Stimulated activated naive CD8-positive, alpha-beta T cell treated with anti-CD3 and anti-CD28 coated beads, Interleukin-15, Interleukin-2, amounts not matched to agents 100 ng/mL and 50 ng/mL, for 24 hours (primary cell): ENCODE data around the gene MOB3A.

ENCODE experiments used
- H3K27ac Mint-ChIP-seq: one replicate; pipeline ENCODE4 v1.8.0; 2021; ENCODE audit warnings: mild to moderate bottlenecking, mixed read lengths
- H3K27me3 Mint-ChIP-seq: one replicate; pipeline ENCODE4 v1.8.0; 2021; ENCODE audit warnings: mixed read lengths
- H3K36me3 Mint-ChIP-seq: one replicate; pipeline ENCODE4 v1.8.0; 2021; ENCODE audit warnings: low read depth, mixed read lengths
- H3K4me1 Mint-ChIP-seq: one replicate; pipeline ENCODE4 v1.8.0; 2021; ENCODE audit warnings: low read depth, mixed read lengths
- H3K4me3 Mint-ChIP-seq: one replicate; pipeline ENCODE4 v1.8.0; 2021; ENCODE audit warnings: mild to moderate bottlenecking, mixed read lengths
- H3K9me3 Mint-ChIP-seq: one replicate; pipeline ENCODE4 v1.8.0; 2021; ENCODE audit warnings: mixed read lengths

MOB3A gene

DNA sequence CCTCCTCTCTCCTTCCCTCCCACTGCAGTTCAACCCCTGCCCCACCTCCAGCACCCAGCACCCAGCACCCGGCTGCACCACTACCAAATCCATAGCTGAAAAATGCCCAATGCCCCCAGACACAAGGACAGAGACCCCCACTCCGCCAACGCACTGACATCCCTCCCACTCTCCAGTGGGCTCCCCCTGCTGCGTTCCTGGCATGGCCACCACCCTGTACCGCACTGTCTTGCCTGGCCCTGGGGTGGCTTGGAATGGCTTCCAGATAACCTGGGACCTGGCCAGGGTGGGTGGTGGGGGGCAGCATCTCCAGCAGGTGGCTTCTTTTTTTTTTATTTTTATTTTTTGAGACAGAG, 39.3 kb downstream of the MOB3A start:
- H3K27me3 Mint-ChIP-seq, result no peaks in the 10 kb centered on the region
- H3K27ac Mint-ChIP-seq, result no peak overlapping the region
- H3K36me3 Mint-ChIP-seq, result no peaks in the 10 kb centered on the region
- H3K4me1 Mint-ChIP-seq, result peaks cover 65% of the 10 kb centered on the region
- no peak overlapping the region for H3K4me3 Mint-ChIP-seq
- H3K9me3 Mint-ChIP-seq, result no peaks in the 10 kb centered on the region

DNA sequence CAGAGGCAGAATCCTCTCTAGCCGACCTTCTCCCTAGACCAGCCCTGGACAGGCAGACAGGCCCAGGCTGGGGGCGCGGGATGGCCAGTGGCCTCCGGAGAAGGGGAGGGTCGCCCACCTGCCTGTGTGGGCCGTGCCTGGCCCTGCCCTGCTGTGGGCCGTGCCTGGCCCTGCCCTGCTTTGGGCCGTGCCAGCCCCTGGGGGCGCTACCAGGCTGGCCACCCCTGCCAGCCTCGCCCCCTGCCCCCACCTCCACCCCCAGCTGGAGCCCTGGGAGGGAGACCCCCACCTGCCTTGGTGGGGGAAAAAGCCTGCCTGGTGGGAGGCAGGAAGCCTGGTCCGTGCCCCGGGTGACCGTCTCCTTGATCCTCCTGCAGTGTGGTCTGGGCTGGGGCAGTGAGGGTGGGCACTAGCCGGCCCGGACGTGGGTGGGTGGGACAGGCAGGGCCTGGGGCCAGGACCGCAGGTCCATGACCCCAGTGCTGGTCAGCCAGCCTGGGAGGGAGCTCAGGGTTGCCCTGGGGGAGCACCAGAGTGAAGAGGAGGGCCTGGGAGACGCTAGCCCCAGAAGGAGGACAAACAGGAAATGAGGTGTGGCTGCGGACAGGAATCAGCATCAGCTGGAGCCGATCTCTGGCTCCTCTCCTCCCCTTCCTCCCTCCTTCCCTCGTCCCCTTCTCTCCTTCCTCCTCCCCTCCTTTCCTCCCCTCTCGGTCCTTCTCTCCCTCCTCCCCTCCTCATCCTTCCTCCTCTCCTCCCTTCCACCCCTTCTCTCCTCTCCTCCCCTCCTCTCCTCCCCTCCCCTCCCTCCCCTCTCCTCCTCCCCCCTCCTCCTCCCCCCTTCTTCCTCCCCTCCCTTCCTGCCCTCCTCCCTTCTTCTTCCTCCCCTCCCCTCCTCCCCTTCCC, 39.9 kb downstream of the MOB3A start:
- no peaks in the 10 kb centered on the region for H3K27me3 Mint-ChIP-seq
- peak overlapping the region; percentile 78 for H3K27ac Mint-ChIP-seq
- peaks cover 70% of the 10 kb centered on the region for H3K4me1 Mint-ChIP-seq
- H3K4me3 Mint-ChIP-seq, result peak overlapping the region; percentile 52
- H3K9me3 Mint-ChIP-seq, result no peaks in the 10 kb centered on the region
- no peaks in the 10 kb centered on the region for H3K36me3 Mint-ChIP-seq

DNA sequence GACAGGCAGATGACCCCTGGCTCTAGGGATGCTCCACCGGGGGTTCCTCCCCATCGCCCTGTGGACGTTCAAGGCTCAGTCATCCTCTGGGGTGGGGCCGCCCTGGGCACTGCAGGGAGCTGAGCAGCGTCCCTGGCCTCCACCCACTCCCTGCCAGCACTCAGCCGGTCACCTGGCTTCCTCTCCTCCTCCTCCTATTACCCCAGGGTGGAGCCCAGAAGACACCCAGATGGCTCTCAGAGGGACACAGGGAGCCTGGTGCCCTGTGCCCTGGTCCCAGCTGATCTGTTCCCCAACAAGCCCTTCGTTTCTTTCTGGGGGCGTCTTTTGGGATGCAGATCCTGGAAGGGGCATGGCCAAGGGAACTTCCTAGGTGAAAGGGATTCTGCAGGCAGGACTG, 41.4 kb downstream of the MOB3A start:
- Mint-ChIP-seq H3K27ac (no peak overlapping the region), H3K36me3 (no peaks in the 10 kb centered on the region), H3K4me3 (no peak overlapping the region), H3K27me3 (no peaks in the 10 kb centered on the region), H3K4me1 (peaks cover 60% of the 10 kb centered on the region), H3K9me3 (no peaks in the 10 kb centered on the region)

DNA sequence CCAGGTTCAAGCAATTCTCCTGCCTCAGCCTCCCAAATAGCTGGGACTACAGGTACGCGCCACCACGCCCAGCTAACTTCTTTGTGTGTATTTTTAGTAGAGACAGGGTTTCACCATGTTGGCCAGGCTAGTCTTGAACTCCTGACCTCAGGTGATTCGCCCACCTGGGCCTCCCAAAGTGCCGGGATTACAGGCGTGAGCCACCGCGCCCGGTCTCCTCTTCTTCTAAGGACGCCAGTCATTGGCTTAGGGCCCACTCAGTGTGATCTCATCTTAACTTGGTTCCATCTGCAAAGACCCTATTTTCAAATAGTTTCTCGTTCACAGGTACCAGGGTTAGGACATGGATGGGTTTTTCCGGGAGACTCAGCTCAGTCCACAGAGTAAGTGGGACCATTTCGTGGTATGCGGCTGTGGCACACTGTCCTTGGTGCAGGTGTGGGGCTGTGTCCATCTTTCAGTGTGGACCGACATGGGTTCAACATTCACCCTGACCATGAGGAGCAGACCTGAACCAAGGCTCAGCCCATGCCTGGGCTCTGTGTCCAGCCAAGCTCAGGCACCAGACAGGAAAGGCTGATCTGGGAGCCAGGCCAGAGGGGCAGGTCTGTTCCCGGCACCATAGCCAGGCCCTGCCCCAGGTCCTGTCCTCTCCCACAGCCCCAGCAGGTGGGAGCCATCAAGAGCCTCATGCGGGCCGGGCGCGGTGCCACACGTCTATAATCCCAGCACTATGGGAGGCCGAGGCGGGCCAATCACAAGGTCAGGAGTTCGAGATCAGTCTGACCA, 42.3 kb downstream of the MOB3A start:
- H3K27ac Mint-ChIP-seq, result no peak overlapping the region
- H3K27me3 Mint-ChIP-seq, result no peaks in the 10 kb centered on the region
- H3K9me3 Mint-ChIP-seq, result no peaks in the 10 kb centered on the region
- H3K4me3 Mint-ChIP-seq, result no peak overlapping the region
- no peaks in the 10 kb centered on the region for H3K36me3 Mint-ChIP-seq
- H3K4me1 Mint-ChIP-seq, result peaks cover 66% of the 10 kb centered on the region

DNA sequence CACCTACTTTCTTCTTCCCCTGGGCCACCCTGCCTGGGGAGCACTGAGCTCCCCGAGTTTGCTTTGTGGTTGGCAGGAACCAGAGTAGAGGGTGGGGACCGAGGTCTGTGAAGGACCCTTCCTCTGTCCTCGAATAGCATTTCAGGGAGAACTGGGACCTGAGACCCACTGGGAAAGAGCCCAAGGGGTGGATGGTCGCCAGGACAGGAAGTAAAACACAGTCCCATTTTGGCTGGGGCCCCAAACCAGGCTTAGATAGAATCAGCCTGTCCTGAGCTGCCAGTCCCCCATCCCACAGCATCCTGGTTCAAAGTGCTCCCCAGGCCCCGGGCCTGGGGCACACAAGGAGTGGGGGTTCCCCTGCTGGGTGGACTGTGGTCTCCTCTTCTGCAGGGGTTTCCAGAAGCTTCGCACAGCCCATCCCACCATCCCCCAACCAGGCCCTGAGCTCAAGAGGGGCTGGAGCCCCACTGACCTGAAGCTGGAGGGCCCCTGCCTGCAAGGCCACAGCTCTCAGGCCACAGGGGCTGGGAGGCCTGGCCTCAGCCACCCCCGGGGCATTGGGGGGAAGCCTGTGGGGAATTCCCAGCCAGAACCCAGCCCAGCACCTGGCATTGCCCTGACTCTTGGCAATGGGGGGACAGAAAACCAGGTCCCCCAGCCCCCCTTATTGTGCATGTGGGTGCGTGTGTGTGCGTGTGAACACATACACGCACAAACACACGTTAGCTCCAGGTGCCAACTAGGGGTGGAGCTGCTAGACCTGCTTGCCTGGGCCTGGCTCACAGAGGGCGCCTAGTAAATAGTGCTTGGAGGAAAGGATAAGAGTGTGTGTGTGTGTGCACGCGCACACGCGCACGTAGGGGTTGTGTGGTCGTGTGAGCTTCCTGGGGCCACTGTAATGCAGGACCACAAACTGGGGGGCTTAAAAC, 44.1 kb downstream of the MOB3A start:
- peak overlapping the region; percentile 90 for H3K27ac Mint-ChIP-seq
- peak overlapping the region; percentile 73 for H3K4me3 Mint-ChIP-seq
- no peaks in the 10 kb centered on the region for H3K9me3 Mint-ChIP-seq
- H3K27me3 Mint-ChIP-seq, result no peaks in the 10 kb centered on the region
- peaks cover 64% of the 10 kb centered on the region for H3K4me1 Mint-ChIP-seq
- no peaks in the 10 kb centered on the region for H3K36me3 Mint-ChIP-seq

DNA sequence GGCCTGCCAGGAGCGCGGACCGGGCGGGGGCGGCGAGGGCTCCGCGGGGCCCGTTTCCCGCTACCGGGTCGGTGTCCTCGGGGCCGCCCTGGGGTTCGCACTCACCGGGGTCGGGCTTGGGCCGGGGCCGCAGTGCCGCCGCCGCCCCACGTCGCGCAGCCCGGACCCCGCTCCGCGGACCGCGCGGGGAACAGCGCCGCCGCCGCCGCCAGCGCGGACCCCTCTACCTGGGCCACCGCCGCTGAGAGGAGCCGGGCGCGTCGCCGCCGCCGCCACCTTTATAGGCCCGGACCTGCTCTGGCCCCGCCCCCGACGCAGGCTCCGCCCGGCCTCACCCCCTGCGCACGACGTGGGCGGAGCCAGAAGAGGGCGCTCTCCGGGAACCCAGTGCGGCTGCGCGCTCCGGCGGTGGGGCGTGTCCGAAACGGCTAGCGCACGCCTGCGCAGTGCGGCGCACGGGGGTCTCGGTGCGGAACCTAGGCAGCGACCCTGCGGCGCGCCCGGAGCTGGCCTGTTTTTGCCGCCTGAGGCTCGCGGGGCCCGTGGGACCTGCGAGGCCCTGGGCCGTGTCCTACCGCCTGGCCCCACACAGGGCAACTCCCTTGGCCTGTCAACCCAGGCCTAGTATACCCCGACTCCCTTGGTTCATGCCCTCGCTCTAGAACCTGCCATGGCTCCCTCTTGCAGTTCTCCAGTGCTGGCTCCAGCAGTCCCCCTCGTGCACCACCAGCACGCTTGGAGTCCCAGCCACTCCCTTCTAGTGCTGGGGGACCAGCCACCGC, 44.9 kb downstream of the MOB3A start, which contains the start of gene MKNK2:
MKNK2 (minus strand) TSS at position 254 of the 782 bp plus-strand sequence. CDS start 393 bp downstream, outside the sequence.
- Mint-ChIP-seq H3K27me3 (no peaks in the 10 kb centered on the region), H3K4me1 (peaks cover 61% of the 10 kb centered on the region), H3K4me3 (peak within 1 kb of the TSS; percentile 84), H3K27ac (peak within 1 kb of the TSS; percentile 90), H3K9me3 (no peaks in the 10 kb centered on the region), H3K36me3 (no peaks in the 10 kb centered on the region)

DNA sequence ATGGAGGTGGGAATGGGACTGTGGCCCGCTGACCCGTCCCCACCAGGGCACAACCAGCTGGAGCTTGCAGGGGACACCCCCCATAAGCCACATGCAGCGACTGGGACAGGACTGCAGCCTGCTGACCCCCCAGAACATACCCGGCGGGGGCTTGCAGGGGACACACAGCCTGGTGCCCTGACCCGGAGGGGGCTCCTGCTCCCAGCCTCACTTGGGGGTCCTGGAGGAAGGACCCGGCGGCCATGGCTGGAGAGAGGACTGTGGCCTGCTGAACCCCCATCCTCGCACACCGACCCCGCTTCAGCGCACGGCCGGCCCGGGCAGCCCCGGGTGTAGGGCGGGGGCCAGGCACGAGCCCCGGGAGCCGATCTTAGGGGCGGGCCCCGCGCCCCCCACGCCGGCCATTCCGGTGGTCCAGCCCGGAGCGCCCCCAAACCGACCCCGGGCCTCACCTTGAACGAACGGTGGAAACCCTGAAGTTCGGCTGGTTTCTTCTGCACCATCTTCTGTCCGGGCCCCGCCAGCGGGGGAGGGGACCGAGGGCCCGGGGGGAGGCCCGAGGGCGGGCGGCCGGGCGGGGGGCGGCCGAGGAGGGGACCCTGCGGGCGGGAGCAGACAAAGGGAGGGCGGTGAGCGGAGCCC, 45.7 kb downstream of the MOB3A start:
- Mint-ChIP-seq H3K4me1 (peaks cover 56% of the 10 kb centered on the region), H3K27ac (no peak overlapping the region), H3K27me3 (no peaks in the 10 kb centered on the region)

DNA sequence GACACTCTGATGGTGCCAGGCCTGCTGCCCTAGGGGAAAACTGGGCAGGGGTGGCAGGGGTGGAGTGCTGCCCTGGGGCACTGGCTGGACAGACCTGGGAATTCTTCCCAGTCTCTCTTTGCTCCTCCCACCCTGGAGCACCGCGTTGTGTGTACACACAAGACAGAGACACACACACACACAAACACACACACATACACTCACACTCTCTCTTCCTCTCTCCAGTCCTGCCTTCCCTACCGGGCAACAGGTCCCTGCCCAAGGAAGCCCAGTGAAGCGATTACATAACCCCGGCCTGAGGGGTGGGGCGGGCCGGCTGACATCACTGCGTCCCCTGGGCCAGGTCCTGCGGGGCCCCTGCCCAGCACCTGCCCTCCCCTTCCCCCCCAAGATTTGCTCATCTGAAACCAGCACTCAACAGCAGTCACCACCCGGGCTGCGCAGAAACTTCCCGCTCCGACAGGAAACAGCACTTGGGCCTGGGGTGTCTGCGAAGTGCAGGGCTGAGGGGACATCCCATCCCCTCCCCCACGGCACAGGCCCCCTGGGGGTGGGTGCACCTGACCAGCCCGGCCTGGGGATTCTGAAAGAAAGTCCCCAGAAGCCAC, 46.3 kb downstream of the MOB3A start:
- Mint-ChIP-seq H3K9me3 (no peaks in the 10 kb centered on the region), H3K4me3 (peak overlapping the region; percentile 84), H3K27ac (peak overlapping the region; percentile 72), H3K27me3 (no peaks in the 10 kb centered on the region), H3K4me1 (peaks cover 52% of the 10 kb centered on the region), H3K36me3 (no peaks in the 10 kb centered on the region)

More for the DNA sequence above, 45.7 kb downstream of the MOB3A start:
- Mint-ChIP-seq H3K36me3 (no peaks in the 10 kb centered on the region), H3K9me3 (no peaks in the 10 kb centered on the region), H3K4me3 (peak overlapping the region; percentile 84)

DNA sequence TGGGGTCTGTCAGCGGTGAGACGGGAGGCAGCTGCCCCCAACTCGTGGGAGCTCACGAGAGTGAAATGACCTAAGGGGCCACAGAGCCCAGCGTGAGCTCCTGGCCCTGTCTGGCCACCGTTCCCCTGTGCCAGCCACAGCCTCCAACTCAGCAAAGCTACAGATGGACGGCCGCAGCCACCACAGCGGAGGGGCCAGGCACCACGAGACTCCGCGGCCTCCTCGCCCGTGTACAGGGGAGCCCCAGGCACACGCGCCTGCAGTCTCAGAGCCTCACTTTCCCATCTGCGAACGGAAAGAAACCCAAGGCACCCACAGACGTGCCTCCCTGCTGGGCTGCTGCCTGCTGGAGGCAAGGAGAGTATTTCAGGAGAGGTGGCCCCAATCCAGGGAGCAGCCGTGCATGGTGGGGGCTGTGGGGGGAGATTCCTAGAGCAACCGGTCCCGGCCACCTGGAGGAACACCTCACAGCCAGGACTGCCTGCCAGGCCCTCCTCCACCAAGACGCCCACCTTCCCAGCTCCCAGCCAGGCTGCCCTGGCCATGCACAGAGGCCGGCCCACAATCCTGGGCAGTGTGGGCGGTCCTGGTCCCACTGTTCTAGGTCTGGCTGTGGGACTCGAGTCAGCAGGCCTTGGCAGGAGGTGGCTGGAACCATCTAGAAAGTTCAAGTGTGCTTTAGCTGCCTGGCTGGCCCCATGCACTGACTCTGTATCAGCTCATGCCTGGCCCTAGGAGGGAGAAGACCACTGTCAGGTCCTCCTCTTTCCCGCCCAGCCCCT, 47.0 kb downstream of the MOB3A start:
- no peaks in the 10 kb centered on the region for H3K27me3 Mint-ChIP-seq
- H3K9me3 Mint-ChIP-seq, result no peaks in the 10 kb centered on the region
- no peak overlapping the region for H3K27ac Mint-ChIP-seq
- peak overlapping the region; percentile 84 for H3K4me3 Mint-ChIP-seq
- no peaks in the 10 kb centered on the region for H3K36me3 Mint-ChIP-seq
- peaks cover 50% of the 10 kb centered on the region for H3K4me1 Mint-ChIP-seq

DNA sequence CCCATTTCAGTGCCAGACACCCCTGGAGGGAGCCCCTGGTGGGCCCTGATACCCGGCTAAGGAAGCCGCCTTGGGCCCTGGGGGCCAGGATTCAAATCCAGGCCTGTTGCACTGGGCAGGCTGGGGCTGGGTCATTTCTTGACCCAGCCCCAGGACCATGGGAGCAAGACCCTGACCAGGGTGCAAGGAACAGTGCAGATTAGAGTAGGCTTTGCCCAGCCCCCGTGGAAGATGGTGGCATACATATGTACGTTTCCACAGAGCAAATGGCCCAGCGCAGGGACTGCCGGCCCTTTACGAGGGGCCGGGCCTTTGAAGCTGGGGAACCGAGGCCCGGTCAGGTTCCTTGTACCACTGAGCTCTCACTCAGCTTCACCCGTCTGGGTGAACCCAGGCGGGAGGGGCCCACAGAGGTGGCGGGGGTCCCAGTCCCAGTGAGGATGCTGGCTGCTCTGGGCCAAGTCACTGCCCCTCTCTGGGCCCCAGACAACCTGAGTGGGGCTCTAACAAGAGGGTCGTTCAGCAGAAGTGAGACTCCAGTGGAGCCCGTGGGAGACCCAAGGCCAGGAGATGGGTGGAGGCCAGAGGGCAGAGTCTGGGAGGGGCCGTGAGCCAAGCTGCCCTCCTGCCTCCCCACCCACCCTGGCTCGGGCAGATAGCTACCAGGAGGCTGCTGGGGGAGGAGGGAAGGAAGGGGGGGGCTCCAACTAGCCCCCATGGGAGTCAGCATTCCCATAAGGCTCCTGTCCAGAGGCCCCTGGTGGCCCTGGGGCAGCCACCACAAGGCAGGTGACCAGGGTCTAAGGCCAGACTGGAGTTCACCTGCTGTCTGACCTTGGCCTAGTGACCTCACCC, 47.8 kb downstream of the MOB3A start:
- no peak overlapping the region for H3K27ac Mint-ChIP-seq

DNA sequence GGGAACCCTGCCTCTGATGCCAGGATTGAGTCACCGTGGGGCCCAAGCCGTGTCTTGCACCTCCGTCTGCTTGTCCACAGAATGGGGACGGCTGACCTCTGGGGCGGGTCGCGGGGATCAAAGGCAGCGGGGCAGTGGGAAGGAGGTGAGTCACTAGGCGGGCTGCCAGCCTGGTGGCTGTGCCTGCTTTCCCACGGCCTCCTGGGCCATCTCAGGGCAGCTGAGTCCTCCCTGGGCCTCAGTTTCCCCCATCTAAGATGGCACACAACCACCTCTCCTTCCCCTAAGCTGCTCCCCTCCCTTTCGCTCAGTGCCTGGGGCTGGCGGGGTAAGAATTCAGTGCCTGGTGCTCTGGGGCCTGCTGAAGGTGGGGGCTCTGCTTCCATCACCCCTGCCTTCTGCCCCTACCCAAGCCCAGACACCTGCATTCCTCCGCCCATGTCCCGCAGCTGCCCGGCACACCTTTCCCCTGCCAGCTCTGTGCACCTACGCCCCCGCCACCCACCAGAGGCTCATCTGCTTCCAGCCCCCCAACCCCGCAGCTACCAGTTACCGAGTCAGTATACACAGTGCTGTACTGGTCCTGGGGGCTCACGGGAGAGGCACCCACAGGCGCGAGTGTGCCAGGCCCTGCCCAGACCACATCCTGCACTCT, 48.5 kb downstream of the MOB3A start:
- no peaks in the 10 kb centered on the region for H3K27me3 Mint-ChIP-seq
- no peaks in the 10 kb centered on the region for H3K9me3 Mint-ChIP-seq
- H3K4me1 Mint-ChIP-seq, result peaks cover 49% of the 10 kb centered on the region
- H3K4me3 Mint-ChIP-seq, result no peak overlapping the region
- peaks cover 3% of the 10 kb centered on the region for H3K36me3 Mint-ChIP-seq
- peak overlapping the region; percentile 11 for H3K27ac Mint-ChIP-seq

More for the DNA sequence above, 47.8 kb downstream of the MOB3A start:
- peaks cover 3% of the 10 kb centered on the region for H3K36me3 Mint-ChIP-seq
- no peaks in the 10 kb centered on the region for H3K9me3 Mint-ChIP-seq
- peaks cover 49% of the 10 kb centered on the region for H3K4me1 Mint-ChIP-seq
- peak overlapping the region; percentile 84 for H3K4me3 Mint-ChIP-seq
- H3K27me3 Mint-ChIP-seq, result no peaks in the 10 kb centered on the region
